Thymus (tissue), 11 donors: ENCODE results near the gene REXO4. TPM values are rescaled to one million over a fixed set of nuclear protein-coding genes. Genes with fewer than 3 reads are reported as not detected.
A peak's percentile ranks its signal among the peaks of the same experiment; 100 is the strongest.
"Not testable (repeated sequence)": the region's sequence is repeated elsewhere in the genome, so short reads cannot be mapped to it uniquely, and the experiment has no call there.

Experiments used
- DNase-seq, 9 donors: peaks; one replicate each; pipeline ENCODE4 v3.0.0-alpha.2; 2013; ENCODE audit warnings: low spot score in 9 of 9, low read depth in 6 of 9, missing footprints in 1 of 9
- H3K27ac ChIP-seq, 2 donors: one replicate each; pipeline ENCODE4 v1.5.1; 2013; ENCODE audit warnings: control low read depth in 1 of 2, low read depth in 1 of 2, low read length in 1 of 2, mild to moderate bottlenecking in 1 of 2, moderate library complexity in 1 of 2
- H3K27me3 ChIP-seq, 2 donors: one replicate each; pipeline ENCODE4 v1.5.1; 2013; ENCODE audit warnings: low read length in 1 of 2; ENCODE audit not compliant: control insufficient read depth in 2 of 2, insufficient read depth in 1 of 2
- H3K36me3 ChIP-seq, 2 donors: one replicate each; pipeline ENCODE4 v1.5.1; 2013; ENCODE audit warnings: low read length in 1 of 2, mild to moderate bottlenecking in 1 of 2, moderate library complexity in 1 of 2; ENCODE audit not compliant: control insufficient read depth in 2 of 2, insufficient read depth in 2 of 2
- H3K4me1 ChIP-seq, 2 donors: one replicate each; pipeline ENCODE4 v1.5.1; 2013; ENCODE audit warnings: low read length in 2 of 2; ENCODE audit not compliant: control insufficient read depth in 2 of 2, insufficient read depth in 2 of 2
- H3K4me3 ChIP-seq, 2 donors: one replicate each; pipeline ENCODE4 v1.5.1; 2013; ENCODE audit warnings: low read length in 2 of 2, control low read depth in 1 of 2, mild to moderate bottlenecking in 1 of 2
- H3K9me3 ChIP-seq, 2 donors: one replicate each; pipeline ENCODE4 v1.5.1; 2013; ENCODE audit warnings: low read length in 1 of 2, mild to moderate bottlenecking in 1 of 2; ENCODE audit not compliant: control insufficient read depth in 2 of 2, insufficient read depth in 1 of 2
- WGBS: extraction: QIAGEN DNeasy Blood & Tissue Kit; methylation state at CpG from one replicate; pipeline ENCODE4 v1.1.7; 2013; 5-methylcytosine and 5-hydroxymethylcytosine counted together
- polyA plus RNA-seq: library from polyadenylated mRNA; stranded (reverse); fragments of 200-250 nt; gene quantifications from one replicate; pipeline ENCODE4 v1.2.3, GENCODE V29; 2013
- total RNA-seq: library from RNA; stranded (reverse); fragments of 120-200 nt; gene quantifications from one replicate; pipeline ENCODE4 v1.2.4, GENCODE V29; 2013
- donor health status: healthy.

Gene REXO4
- total and polyA plus RNA-seq, 2 donors, result 17.5 to 20.4 TPM

GRCh38 chr9:133380734-133381133, 37.1 kb downstream of the REXO4 start:
- Histone ChIP-seq H3K27ac (no peak overlapping the region), H3K4me1 (peaks cover 5% of the 10 kb centered on the region in 2 donors), H3K9me3 (no peaks in the 10 kb centered on the region), H3K4me3 (no peak overlapping the region), H3K36me3 (no peaks in the 10 kb centered on the region), H3K27me3 (peaks cover 0 to 5% of the 10 kb centered on the region in 2 donors)
- no peak for DNase-seq
- WGBS, result 93% methylated on average over 4 of the region's 4 CpGs

GRCh38 chr9:133379153-133380086, 38.4 kb downstream of the REXO4 start:
- no peak for DNase-seq
- no peaks in the 10 kb centered on the region for H3K9me3 ChIP-seq
- WGBS, result 98% methylated on average over 14 of the region's 14 CpGs

GRCh38 chr9:133378408-133378962, 39.3 kb downstream of the REXO4 start:
- Histone ChIP-seq H3K36me3 (peaks cover 0 to 4% of the 10 kb centered on the region in 2 donors), H3K9me3 (no peaks in the 10 kb centered on the region), H3K27ac (no peak overlapping the region), H3K27me3 (peaks cover 0 to 5% of the 10 kb centered on the region in 2 donors), H3K4me1 (peaks cover 7 to 21% of the 10 kb centered on the region in 2 donors), H3K4me3 (no peak overlapping the region)
- no peak for DNase-seq
- 89% methylated on average over 1 of the region's 1 CpG for WGBS

More at GRCh38 chr9:133379153-133380086, 38.4 kb downstream of the REXO4 start:
- Histone ChIP-seq H3K4me1 (peaks cover 5 to 11% of the 10 kb centered on the region in 2 donors), H3K27ac (no peak overlapping the region), H3K27me3 (peaks cover 0 to 5% of the 10 kb centered on the region in 2 donors), H3K4me3 (no peak overlapping the region), H3K36me3 (no peaks in the 10 kb centered on the region)

- Histone ChIP-seq H3K27ac (no peak overlapping the region), H3K36me3 (peaks cover 0 to 9% of the 10 kb centered on the region in 2 donors), H3K27me3 (peaks cover 0 to 5% of the 10 kb centered on the region in 2 donors), H3K9me3 (no peaks in the 10 kb centered on the region), H3K4me1 (peaks cover 7 to 28% of the 10 kb centered on the region in 2 donors), H3K4me3 (no peak overlapping the region)
- WGBS, result 93% methylated on average over 6 of the region's 6 CpGs
- DNase-seq, result no peak
Observed at GRCh38 chr9:133377721-133378216, 40.0 kb downstream of the REXO4 start.

GRCh38 chr9:133377280-133377679, 40.5 kb downstream of the REXO4 start:
- H3K36me3 ChIP-seq, result peaks cover 1 to 14% of the 10 kb centered on the region in 2 donors
- not testable (repeated sequence) for H3K4me3 ChIP-seq, H3K27ac ChIP-seq, H3K9me3 ChIP-seq, H3K27me3 ChIP-seq, DNase-seq
- peaks cover 10 to 33% of the 10 kb centered on the region in 2 donors for H3K4me1 ChIP-seq
- WGBS, result 98% methylated on average over 14 of the region's 14 CpGs

GRCh38 chr9:133375724-133376654, 41.8 kb downstream of the REXO4 start, which contains the start of the genes STKLD1 and SURF4:
STKLD1 (plus strand) TSS chr9:133376366; CDS start chr9:133376474, 108 bp downstream.
SURF4 (minus strand) TSS chr9:133376060; CDS start chr9:133375969, 91 bp downstream.
- Histone ChIP-seq H3K27ac (peak within 1 kb of the TSS; percentile 81 to 90), H3K9me3 (no peaks in the 10 kb centered on the region), H3K36me3 (peaks cover 4 to 18% of the 10 kb centered on the region in 2 donors), H3K4me1 (peaks cover 18 to 46% of the 10 kb centered on the region in 2 donors), H3K27me3 (peaks cover 0 to 5% of the 10 kb centered on the region in 2 donors), H3K4me3 (peak within 1 kb of the TSS; percentile 63 to 97)
- peak; percentile 64 to 96 (median 91) for DNase-seq
- under 1% methylated on average over 120 of the region's 120 CpGs for WGBS

- peak overlapping the region; percentile 81 to 90 for H3K27ac ChIP-seq
- no peaks in the 10 kb centered on the region for H3K9me3 ChIP-seq
- H3K4me1 ChIP-seq, result peaks cover 26 to 53% of the 10 kb centered on the region in 2 donors
- H3K36me3 ChIP-seq, result peaks cover 10 to 24% of the 10 kb centered on the region in 2 donors
- peaks cover 0 to 5% of the 10 kb centered on the region in 2 donors for H3K27me3 ChIP-seq
- H3K4me3 ChIP-seq, result peak overlapping the region; percentile 63 to 97
- under 1% methylated on average over 39 of the region's 39 CpGs for WGBS
- DNase-seq, result peak in 6 of 9 donors; percentile 19 to 65 (median 42)
Observed at GRCh38 chr9:133375116-133375723, 42.6 kb downstream of the REXO4 start.

- no peaks in the 10 kb centered on the region for H3K9me3 ChIP-seq
- peaks cover 14 to 29% of the 10 kb centered on the region in 2 donors for H3K36me3 ChIP-seq
- 31% methylated on average over 12 of the region's 12 CpGs for WGBS
- H3K27ac ChIP-seq, result peak overlapping the region; percentile 81 to 90
- no peak for DNase-seq
- peaks cover 0 to 5% of the 10 kb centered on the region in 2 donors for H3K27me3 ChIP-seq
- peak overlapping the region; percentile 63 to 97 for H3K4me3 ChIP-seq
- peaks cover 27 to 59% of the 10 kb centered on the region in 2 donors for H3K4me1 ChIP-seq
Observed at GRCh38 chr9:133374612-133375115, 43.1 kb downstream of the REXO4 start.
